ENCODE data around the gene MSANTD2.

MSANTD2 gene

GRCh38 chr11:124811399-124812125 is 11.4 kb upstream of the MSANTD2 start:
- TF ChIP-seq EZH2phosphoT487 (IDR thresholded peaks at IDR 0.05; ENCODE audit: low read depth) (no peak), CTCF (IDR thresholded peaks at IDR 0.05; ENCODE audit: low read depth, low read length) (no peak)
- Histone ChIP-seq H3K9me3 (ENCODE audit: insufficient read depth, low read length) (no peaks in the 10 kb centered on the region), H3K36me3 (replicated peaks; ENCODE audit: low read depth, low read length) (no peaks in the 10 kb centered on the region)

GRCh38 chr11:124807660-124808270 is 7.6 kb upstream of the MSANTD2 start:
- Histone ChIP-seq H3K4me2 (ENCODE audit: low read length) (no peak overlapping the region), H2AFZ (ENCODE audit: low read depth, low read length) (no peak overlapping the region), H3K27ac (ENCODE audit: low read length) (no peak overlapping the region), H4K20me1 (ENCODE audit: insufficient read depth, low read length) (no peaks in the 10 kb centered on the region), H3K27me3 (ENCODE audit: low read depth, low read length) (no peaks in the 10 kb centered on the region), H3K4me1 (ENCODE audit: low read length) (peaks cover 3% of the 10 kb centered on the region), H3K36me3 (replicated peaks; ENCODE audit: low read depth, low read length) (no peaks in the 10 kb centered on the region), H3K79me2 (ENCODE audit: low read length) (no peaks in the 10 kb centered on the region), H3K4me3 (ENCODE audit: low read length) (no peak overlapping the region), H3K9me3 (ENCODE audit: insufficient read depth, low read length) (no peaks in the 10 kb centered on the region), H3K9ac (ENCODE audit: low read length) (no peak overlapping the region)
- TF ChIP-seq CTCF (IDR thresholded peaks at IDR 0.05; ENCODE audit: low read depth, low read length) (no peak), EZH2phosphoT487 (IDR thresholded peaks at IDR 0.05; ENCODE audit: low read depth) (no peak)

More at GRCh38 chr11:124811399-124812125, 11.4 kb upstream of the MSANTD2 start:
- Histone ChIP-seq H3K79me2 (ENCODE audit: low read length) (no peaks in the 10 kb centered on the region), H4K20me1 (ENCODE audit: insufficient read depth, low read length) (no peaks in the 10 kb centered on the region), H3K27ac (ENCODE audit: low read length) (no peak overlapping the region), H3K9ac (ENCODE audit: low read length) (no peak overlapping the region), H3K4me2 (ENCODE audit: low read length) (no peak overlapping the region), H3K4me1 (ENCODE audit: low read length) (peaks cover 9% of the 10 kb centered on the region), H2AFZ (ENCODE audit: low read depth, low read length) (no peak overlapping the region), H3K27me3 (ENCODE audit: low read depth, low read length) (no peaks in the 10 kb centered on the region), H3K4me3 (ENCODE audit: low read length) (no peak overlapping the region)

GRCh38 chr11:124807201-124807600 is 7.0 kb upstream of the MSANTD2 start:
- H3K4me2 ChIP-seq (ENCODE audit: low read length), result no peak overlapping the region

More at GRCh38 chr11:124807201-124807600, 7.0 kb upstream of the MSANTD2 start:
- H4K20me1 ChIP-seq (ENCODE audit: insufficient read depth, low read length), result no peaks in the 10 kb centered on the region
- H3K27ac ChIP-seq (ENCODE audit: low read length), result no peak overlapping the region
- no peak for TF ChIP-seq EZH2phosphoT487 (IDR thresholded peaks at IDR 0.05; ENCODE audit: low read depth)
- no peak for TF ChIP-seq CTCF (IDR thresholded peaks at IDR 0.05; ENCODE audit: low read depth, low read length)
- H3K4me1 ChIP-seq (ENCODE audit: low read length), result no peaks in the 10 kb centered on the region
- no peak overlapping the region for H3K9ac ChIP-seq (ENCODE audit: low read length)
- H3K36me3 ChIP-seq (replicated peaks; ENCODE audit: low read depth, low read length), result no peaks in the 10 kb centered on the region
- H3K27me3 ChIP-seq (ENCODE audit: low read depth, low read length), result no peaks in the 10 kb centered on the region
- no peak overlapping the region for H2AFZ ChIP-seq (ENCODE audit: low read depth, low read length)
- H3K4me3 ChIP-seq (ENCODE audit: low read length), result no peak overlapping the region
- H3K9me3 ChIP-seq (ENCODE audit: insufficient read depth, low read length), result no peaks in the 10 kb centered on the region
- no peaks in the 10 kb centered on the region for H3K79me2 ChIP-seq (ENCODE audit: low read length)
